ENCODE results near the gene PPT1.

GRCh38 chr1:40059338-40059959, 37.6 kb downstream of the PPT1 start:
- TF ChIP-seq PKNOX1 (IDR thresholded peaks at IDR 0.05), result no peak
- no peak for TF ChIP-seq FOXK2 (IDR thresholded peaks at IDR 0.05)
- no peak for TF ChIP-seq SP1 (IDR thresholded peaks at IDR 0.05)
- no peak for TF ChIP-seq ZNF384 (IDR thresholded peaks at IDR 0.05)
- no peak for TF ChIP-seq NFRKB (IDR thresholded peaks at IDR 0.05)
- TF ChIP-seq SUZ12 (IDR thresholded peaks at IDR 0.05), result no peak
- TF ChIP-seq HDGF (IDR thresholded peaks at IDR 0.05; ENCODE audit: borderline replicate concordance), result no peak

Measured in HEK293T (cell line).